ENCODE results near the gene NCAPG2. TPM values are rescaled to one million over a fixed set of nuclear protein-coding genes. Genes with fewer than 3 reads are reported as not detected.

NCAPG2 gene
- total and polyA plus RNA-seq, 10 of the 15 experiments (the other 5 are each of a cell fraction or from before 2014, with no cell fraction given): 11.2 to 78.2 (median 49.2) TPM

DNA sequence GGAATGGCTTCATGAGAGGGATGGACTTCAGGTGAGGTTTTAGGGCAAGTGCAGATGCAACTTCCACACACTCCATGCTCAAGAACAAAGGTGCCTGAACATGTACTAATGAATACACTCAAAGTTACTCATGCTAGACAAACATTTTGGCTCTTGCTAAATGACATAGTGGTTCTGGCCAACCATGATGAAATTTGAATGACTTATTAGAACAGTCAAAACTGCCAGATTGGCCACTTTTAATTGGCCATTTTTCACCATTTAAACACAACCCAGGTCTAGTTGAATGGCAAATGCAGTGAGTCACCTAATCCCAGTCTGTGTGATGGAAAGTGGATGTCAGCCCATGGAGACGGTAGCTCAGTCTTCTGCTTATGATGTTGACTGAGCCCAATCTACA, 112.1 kb downstream of the NCAPG2 start:
- TF ChIP-seq, protein P1, sequence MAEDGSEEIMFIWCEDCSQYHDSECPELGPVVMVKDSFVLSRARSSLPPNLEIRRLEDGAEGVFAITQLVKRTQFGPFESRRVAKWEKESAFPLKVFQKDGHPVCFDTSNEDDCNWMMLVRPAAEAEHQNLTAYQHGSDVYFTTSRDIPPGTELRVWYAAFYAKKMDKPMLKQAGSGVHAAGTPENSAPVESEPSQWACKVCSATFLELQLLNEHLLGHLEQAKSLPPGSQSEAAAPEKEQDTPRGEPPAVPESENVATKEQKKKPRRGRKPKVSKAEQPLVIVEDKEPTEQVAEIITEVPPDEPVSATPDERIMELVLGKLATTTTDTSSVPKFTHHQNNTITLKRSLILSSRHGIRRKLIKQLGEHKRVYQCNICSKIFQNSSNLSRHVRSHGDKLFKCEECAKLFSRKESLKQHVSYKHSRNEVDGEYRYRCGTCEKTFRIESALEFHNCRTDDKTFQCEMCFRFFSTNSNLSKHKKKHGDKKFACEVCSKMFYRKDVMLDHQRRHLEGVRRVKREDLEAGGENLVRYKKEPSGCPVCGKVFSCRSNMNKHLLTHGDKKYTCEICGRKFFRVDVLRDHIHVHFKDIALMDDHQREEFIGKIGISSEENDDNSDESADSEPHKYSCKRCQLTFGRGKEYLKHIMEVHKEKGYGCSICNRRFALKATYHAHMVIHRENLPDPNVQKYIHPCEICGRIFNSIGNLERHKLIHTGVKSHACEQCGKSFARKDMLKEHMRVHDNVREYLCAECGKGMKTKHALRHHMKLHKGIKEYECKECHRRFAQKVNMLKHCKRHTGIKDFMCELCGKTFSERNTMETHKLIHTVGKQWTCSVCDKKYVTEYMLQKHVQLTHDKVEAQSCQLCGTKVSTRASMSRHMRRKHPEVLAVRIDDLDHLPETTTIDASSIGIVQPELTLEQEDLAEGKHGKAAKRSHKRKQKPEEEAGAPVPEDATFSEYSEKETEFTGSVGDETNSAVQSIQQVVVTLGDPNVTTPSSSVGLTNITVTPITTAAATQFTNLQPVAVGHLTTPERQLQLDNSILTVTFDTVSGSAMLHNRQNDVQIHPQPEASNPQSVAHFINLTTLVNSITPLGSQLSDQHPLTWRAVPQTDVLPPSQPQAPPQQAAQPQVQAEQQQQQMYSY (CRISPR knock-in tag; IDR thresholded peaks at IDR 0.05): no peak
- TF ChIP-seq KLF5 (IDR thresholded peaks at IDR 0.05; ENCODE audit: partially characterized antibody) (no peak), SMAD1 (IDR thresholded peaks at IDR 0.05; ENCODE audit: low read depth, partially characterized antibody) (no peak), BMI1 (IDR thresholded peaks at IDR 0.05; ENCODE audit: borderline replicate concordance) (no peak)
- TF ChIP-seq, protein P2, sequence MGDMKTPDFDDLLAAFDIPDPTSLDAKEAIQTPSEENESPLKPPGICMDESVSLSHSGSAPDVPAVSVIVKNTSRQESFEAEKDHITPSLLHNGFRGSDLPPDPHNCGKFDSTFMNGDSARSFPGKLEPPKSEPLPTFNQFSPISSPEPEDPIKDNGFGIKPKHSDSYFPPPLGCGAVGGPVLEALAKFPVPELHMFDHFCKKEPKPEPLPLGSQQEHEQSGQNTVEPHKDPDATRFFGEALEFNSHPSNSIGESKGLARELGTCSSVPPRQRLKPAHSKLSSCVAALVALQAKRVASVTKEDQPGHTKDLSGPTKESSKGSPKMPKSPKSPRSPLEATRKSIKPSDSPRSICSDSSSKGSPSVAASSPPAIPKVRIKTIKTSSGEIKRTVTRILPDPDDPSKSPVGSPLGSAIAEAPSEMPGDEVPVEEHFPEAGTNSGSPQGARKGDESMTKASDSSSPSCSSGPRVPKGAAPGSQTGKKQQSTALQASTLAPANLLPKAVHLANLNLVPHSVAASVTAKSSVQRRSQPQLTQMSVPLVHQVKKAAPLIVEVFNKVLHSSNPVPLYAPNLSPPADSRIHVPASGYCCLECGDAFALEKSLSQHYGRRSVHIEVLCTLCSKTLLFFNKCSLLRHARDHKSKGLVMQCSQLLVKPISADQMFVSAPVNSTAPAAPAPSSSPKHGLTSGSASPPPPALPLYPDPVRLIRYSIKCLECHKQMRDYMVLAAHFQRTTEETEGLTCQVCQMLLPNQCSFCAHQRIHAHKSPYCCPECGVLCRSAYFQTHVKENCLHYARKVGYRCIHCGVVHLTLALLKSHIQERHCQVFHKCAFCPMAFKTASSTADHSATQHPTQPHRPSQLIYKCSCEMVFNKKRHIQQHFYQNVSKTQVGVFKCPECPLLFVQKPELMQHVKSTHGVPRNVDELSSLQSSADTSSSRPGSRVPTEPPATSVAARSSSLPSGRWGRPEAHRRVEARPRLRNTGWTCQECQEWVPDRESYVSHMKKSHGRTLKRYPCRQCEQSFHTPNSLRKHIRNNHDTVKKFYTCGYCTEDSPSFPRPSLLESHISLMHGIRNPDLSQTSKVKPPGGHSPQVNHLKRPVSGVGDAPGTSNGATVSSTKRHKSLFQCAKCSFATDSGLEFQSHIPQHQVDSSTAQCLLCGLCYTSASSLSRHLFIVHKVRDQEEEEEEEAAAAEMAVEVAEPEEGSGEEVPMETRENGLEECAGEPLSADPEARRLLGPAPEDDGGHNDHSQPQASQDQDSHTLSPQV (IDR thresholded peaks at IDR 0.05): no peak
- in situ Hi-C loops (cut with MboI) (no loop called here), intact Hi-C loops (cut with micrococcal nuclease; ENCODE audit: unreplicated experiment) (no loop called here)
- Histone ChIP-seq H3K4me3 (no peak overlapping the region), H3K4me2 (ENCODE audit: control insufficient read depth, insufficient read depth) (no peak overlapping the region), H3K27ac (ENCODE audit: control insufficient read depth, insufficient read depth) (no peak overlapping the region), H3K4me1 (ENCODE audit: control insufficient read depth, insufficient read depth, low read length) (no peaks in the 10 kb centered on the region), H3K36me3 (ENCODE audit: control insufficient read depth in 2 of 2, insufficient read depth in 2 of 2, low read length in 1 of 2) (no peaks in the 10 kb centered on the region; a peak in 1 of 4 replicates), H3K9ac (ENCODE audit: control insufficient read depth, insufficient read depth, low read length) (no peak overlapping the region), H4K20me1 (ENCODE audit: control insufficient read depth, insufficient read depth) (no peaks in the 10 kb centered on the region), H2AFZ (ENCODE audit: control insufficient read depth, low read depth, low read length) (no peak overlapping the region), H3K27me3 (replicated peaks in 1 of 2; ENCODE audit: control insufficient read depth in 2 of 2, insufficient read depth in 2 of 2, low read length in 1 of 2) (no peaks in the 10 kb centered on the region), H3K9me3 (replicated peaks; ENCODE audit: control insufficient read depth, insufficient read depth, low read length) (peaks cover 2% of the 10 kb centered on the region), H3K79me2 (ENCODE audit: control insufficient read depth, insufficient read depth, low read length) (no peaks in the 10 kb centered on the region)
- ATAC-seq (no peak), DNase-seq (ENCODE audit: low read depth, low spot score) (no peak), FAIRE-seq (no peak)
- no TSS peak for BruUV-seq (replicated peaks)
- ChIA-PET POLR2A (no interaction called here), CTCF (no interaction called here), SMC1A (ENCODE audit: uncharacterized antibody, unreplicated experiment) (no interaction called here), RAD21 (ENCODE audit: unreplicated experiment) (no interaction called here)
- 82% methylated on average over 1 of the region's 1 CpG for WGBS (ENCODE audit: insufficient coverage, insufficient replicate concordance, low lambda C conversion rate, missing lambda C conversion rate)
